Smooth muscle cell (in vitro differentiated cells): ENCODE results near the gene UGT3A2. TPM values are rescaled to one million over a fixed set of nuclear protein-coding genes. Genes with fewer than 3 reads are reported as not detected.

Experiments used
- DNase-seq: peaks from one replicate; lab custom pipeline; 2025; ENCODE audit not compliant: unreplicated experiment; lab: John Stamatoyannopoulos, UW
- H2AFZ ChIP-seq: fragments of 200-600 bp; sonication (generic); 2 replicates; pipeline ENCODE4 v1.6.0; 2016; ENCODE audit warnings: antibody characterized with exemption, low read depth, mild to moderate bottlenecking
- H3F3A ChIP-seq: fragments of 200-600 bp; sonication (generic); 2 replicates; pipeline ENCODE4 v1.6.0; 2017; ENCODE audit warnings: antibody characterized with exemption, low read depth
- H3K27ac ChIP-seq: fragments of 200-600 bp; sonication (generic); 2 replicates; pipeline ENCODE4 v1.5.1; 2016; ENCODE audit warnings: low read depth, mild to moderate bottlenecking
- H3K27me3 ChIP-seq: fragments of 200-600 bp; sonication (generic); 2 replicates; pipeline ENCODE4 v1.6.1; 2016; ENCODE audit warnings: low read depth, mild to moderate bottlenecking
- H3K36me3 ChIP-seq: fragments of 200-600 bp; sonication (generic); 2 replicates; pipeline ENCODE4 v1.5.1; 2016; ENCODE audit warnings: low read depth
- H3K4me1 ChIP-seq: fragments of 200-600 bp; sonication (generic); 2 replicates; pipeline ENCODE4 v1.5.1; 2016; ENCODE audit warnings: low read depth
- H3K4me2 ChIP-seq: fragments of 200-600 bp; sonication (generic); 2 replicates; pipeline ENCODE4 v1.6.0; 2016; ENCODE audit warnings: mild to moderate bottlenecking
- H3K4me3 ChIP-seq: fragments of 200-600 bp; sonication (generic); 2 replicates; pipeline ENCODE4 v1.5.1; 2016; ENCODE audit warnings: mild to moderate bottlenecking
- H3K79me2 ChIP-seq: fragments of 200-600 bp; sonication (generic); 2 replicates; pipeline ENCODE4 v1.6.0; 2016; ENCODE audit warnings: low read depth, mild to moderate bottlenecking
- H3K9ac ChIP-seq: fragments of 200-600 bp; sonication (generic); 2 replicates; pipeline ENCODE4 v1.6.0; 2016; ENCODE audit warnings: low read depth
- H3K9me3 ChIP-seq: fragments of 200-600 bp; sonication (generic); replicated peaks from 2 replicates; pipeline ENCODE4 v1.5.1; 2016; ENCODE audit warnings: low read depth
- H4K20me1 ChIP-seq: fragments of 200-600 bp; sonication (generic); 2 replicates; pipeline ENCODE4 v1.6.0; 2016; ENCODE audit warnings: low read depth
- WGBS: methylation state at CpG from one replicate; pipeline ENCODE4 v1.1.7; 2016; ENCODE audit warnings: low lambda C conversion rate; 5-methylcytosine and 5-hydroxymethylcytosine counted together
- polyA plus RNA-seq: library from polyadenylated mRNA; unstranded; fragments of >200 nt; fragmentation: Nextera tagmentation; extraction: Ambion mirVana; gene quantifications from 2 replicates; pipeline ENCODE4 v1.2.1, GENCODE V29; 2016
- total RNA-seq: library from RNA; depleted of rRNA; stranded (reverse); fragments of >200 nt; gene quantifications from 2 replicates; pipeline ENCODE4 v1.2.3, GENCODE V29; 2014
- TF ChIP-seq, protein P1 (sequence below): fragments of 200-600 bp; sonication (generic); IDR thresholded peaks from 2 replicates; pipeline ENCODE4 v1.5.1; 2017; ENCODE audit warnings: borderline replicate concordance, mild to moderate bottlenecking, antibody characterized with exemption; ENCODE audit not compliant: insufficient read depth, poor library complexity, severe bottlenecking

Gene UGT3A2
- total and polyA plus RNA-seq, 2 experiments from 2014 or later = 0.54 TPM; not detected in 1

DNA sequence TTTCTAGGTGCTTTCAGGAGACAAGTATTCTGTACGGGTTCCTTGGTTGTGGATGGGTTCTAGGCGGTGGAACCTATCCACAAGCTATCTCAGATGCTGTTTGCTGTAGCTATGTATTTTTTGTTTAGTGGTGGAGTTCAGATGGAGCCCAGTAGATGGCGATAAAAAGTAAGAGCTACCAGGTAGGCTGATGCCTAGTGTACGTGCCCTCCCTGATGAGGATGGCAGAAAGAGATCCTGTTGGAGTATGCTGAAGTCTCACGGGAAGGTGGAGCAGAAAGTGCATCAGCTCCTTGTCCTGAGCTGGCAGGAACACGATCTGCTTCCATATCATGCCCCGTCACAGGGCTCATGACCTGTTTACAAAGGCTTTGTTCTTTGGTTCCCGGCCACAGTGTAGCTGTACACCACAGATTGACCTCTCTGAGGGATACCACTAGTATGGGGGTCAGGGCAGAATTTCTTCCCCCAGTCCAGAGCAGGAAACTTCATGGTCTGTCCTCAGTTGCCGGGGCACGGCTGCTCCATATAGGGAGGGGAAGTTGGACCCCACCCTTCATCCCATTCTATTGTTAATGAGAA lies 12.6 kb upstream of the UGT3A2 start:
- Histone ChIP-seq H3K9me3 (no peaks in the 10 kb centered on the region), H3K36me3 (no peaks in the 10 kb centered on the region), H3K4me2 (peak overlapping the region; percentile 74), H3K4me3 (no peak overlapping the region), H3K4me1 (no peaks in the 10 kb centered on the region), H3K79me2 (no peaks in the 10 kb centered on the region), H2AFZ (peak overlapping the region; percentile 89), H4K20me1 (no peaks in the 10 kb centered on the region), H3F3A (no peaks in the 10 kb centered on the region), H3K27ac (no peak overlapping the region), H3K9ac (no peak overlapping the region), H3K27me3 (peaks cover 7% of the 10 kb centered on the region)
- WGBS = 27% methylated on average over 10 of the region's 10 CpGs
- TF ChIP-seq, protein P1, sequence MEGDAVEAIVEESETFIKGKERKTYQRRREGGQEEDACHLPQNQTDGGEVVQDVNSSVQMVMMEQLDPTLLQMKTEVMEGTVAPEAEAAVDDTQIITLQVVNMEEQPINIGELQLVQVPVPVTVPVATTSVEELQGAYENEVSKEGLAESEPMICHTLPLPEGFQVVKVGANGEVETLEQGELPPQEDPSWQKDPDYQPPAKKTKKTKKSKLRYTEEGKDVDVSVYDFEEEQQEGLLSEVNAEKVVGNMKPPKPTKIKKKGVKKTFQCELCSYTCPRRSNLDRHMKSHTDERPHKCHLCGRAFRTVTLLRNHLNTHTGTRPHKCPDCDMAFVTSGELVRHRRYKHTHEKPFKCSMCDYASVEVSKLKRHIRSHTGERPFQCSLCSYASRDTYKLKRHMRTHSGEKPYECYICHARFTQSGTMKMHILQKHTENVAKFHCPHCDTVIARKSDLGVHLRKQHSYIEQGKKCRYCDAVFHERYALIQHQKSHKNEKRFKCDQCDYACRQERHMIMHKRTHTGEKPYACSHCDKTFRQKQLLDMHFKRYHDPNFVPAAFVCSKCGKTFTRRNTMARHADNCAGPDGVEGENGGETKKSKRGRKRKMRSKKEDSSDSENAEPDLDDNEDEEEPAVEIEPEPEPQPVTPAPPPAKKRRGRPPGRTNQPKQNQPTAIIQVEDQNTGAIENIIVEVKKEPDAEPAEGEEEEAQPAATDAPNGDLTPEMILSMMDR = peak; percentile 61
- no peak for DNase-seq

DNA sequence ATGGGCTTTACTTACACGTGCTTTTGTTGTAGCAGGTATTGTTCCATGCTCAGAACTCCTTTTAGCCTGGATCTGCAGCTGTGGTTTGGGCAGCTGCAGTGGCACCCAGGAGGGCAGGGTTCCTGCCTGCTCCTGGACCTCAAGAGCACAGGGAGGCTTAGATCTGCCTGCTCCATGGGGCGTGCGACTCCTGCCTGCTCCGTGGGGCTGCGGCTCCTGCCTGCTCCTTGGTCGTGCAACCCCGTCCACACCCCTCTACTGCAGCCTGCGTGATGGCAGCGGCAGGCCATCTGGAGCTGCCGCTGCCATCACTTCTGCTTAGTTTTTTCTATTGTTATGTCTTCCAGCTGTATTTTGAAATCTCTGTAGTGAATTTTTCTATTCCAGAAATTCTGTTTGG lies 11.7 kb upstream of the UGT3A2 start:
- H3K27ac ChIP-seq = no peak overlapping the region
- H4K20me1 ChIP-seq = no peaks in the 10 kb centered on the region
- 80% methylated on average over 10 of the region's 10 CpGs for WGBS
- H3K9me3 ChIP-seq = no peaks in the 10 kb centered on the region
- no peaks in the 10 kb centered on the region for H3F3A ChIP-seq
- TF ChIP-seq, protein P1 = no peak
- no peak overlapping the region for H3K4me2 ChIP-seq
- no peak overlapping the region for H2AFZ ChIP-seq
- H3K36me3 ChIP-seq = no peaks in the 10 kb centered on the region
- H3K9ac ChIP-seq = no peak overlapping the region
- H3K27me3 ChIP-seq = peaks cover 7% of the 10 kb centered on the region
- H3K4me1 ChIP-seq = no peaks in the 10 kb centered on the region
- DNase-seq = no peak
- no peak overlapping the region for H3K4me3 ChIP-seq
- no peaks in the 10 kb centered on the region for H3K79me2 ChIP-seq

DNA sequence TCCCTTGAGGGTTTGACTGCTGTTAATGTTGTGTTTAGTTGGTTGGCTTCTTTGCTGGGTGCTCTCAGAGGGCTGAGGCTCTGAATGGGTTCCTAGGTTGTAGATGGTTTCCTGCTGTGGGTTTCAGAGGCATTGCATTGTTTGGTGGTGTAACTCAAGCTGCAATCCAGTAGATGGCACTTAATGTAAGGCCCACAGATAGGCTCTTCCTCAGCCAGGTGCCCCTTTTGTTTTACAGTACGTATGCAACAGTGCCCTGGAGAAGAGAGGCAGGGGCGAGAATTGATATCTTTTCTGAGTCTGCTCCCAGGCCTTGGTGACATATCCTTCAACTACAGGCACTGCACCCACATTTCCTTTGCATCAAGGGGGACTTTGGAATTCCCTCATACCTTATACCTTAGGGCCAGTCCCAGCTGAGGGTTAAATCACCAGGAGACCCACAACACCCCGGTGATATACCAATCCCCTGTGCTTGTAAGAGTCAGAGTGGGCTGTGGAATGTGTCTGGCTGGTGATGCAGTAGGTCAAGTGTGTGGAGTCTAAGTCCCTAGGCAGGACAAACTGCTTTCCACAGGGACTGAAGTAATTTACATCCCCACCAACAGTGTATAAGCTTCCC lies 7.0 kb upstream of the UGT3A2 start:
- H3K4me3 ChIP-seq = no peak overlapping the region
- H3K79me2 ChIP-seq = no peaks in the 10 kb centered on the region
- H3K9ac ChIP-seq = no peak overlapping the region
- no peaks in the 10 kb centered on the region for H3K9me3 ChIP-seq
- H3F3A ChIP-seq = no peaks in the 10 kb centered on the region
- TF ChIP-seq, protein P1 = no peak
- no peaks in the 10 kb centered on the region for H3K36me3 ChIP-seq
- no peak overlapping the region for H3K27ac ChIP-seq
- 54% methylated on average over 3 of the region's 3 CpGs for WGBS
- no peaks in the 10 kb centered on the region for H3K4me1 ChIP-seq
- H3K27me3 ChIP-seq = peaks cover 23% of the 10 kb centered on the region
- no peak overlapping the region for H3K4me2 ChIP-seq
- DNase-seq = no peak
- H4K20me1 ChIP-seq = no peaks in the 10 kb centered on the region
- no peak overlapping the region for H2AFZ ChIP-seq
